OCI-M1 (cell line): ENCODE results near the gene STYXL1.
"Not testable (repeated sequence)": the region's sequence is repeated elsewhere in the genome, so short reads cannot be mapped to it uniquely, and the experiment has no call there.

Source experiments
- DNase-seq: peaks from one replicate; lab custom pipeline; 2025; lab: John Stamatoyannopoulos, UW

Gene STYXL1

GRCh38 chr7:76029682-76030081 lies 18.1 kb downstream of the STYXL1 start:
- DNase-seq: not testable (repeated sequence)

- peak; percentile 82 for DNase-seq
Measured at GRCh38 chr7:76023002-76023401, 24.8 kb downstream of the STYXL1 start.

- DNase-seq: no peak
Measured at GRCh38 chr7:76022026-76022780, 25.6 kb downstream of the STYXL1 start.

GRCh38 chr7:76020031-76020714 lies 27.6 kb downstream of the STYXL1 start:
- peak; percentile 84 for DNase-seq

GRCh38 chr7:76018520-76018919 lies 29.3 kb downstream of the STYXL1 start:
- not testable (repeated sequence) for DNase-seq

- no peak for DNase-seq
Measured at GRCh38 chr7:76016191-76016947, 31.4 kb downstream of the STYXL1 start.

- no peak for DNase-seq
Measured at GRCh38 chr7:76011442-76011861, 36.3 kb downstream of the STYXL1 start.

GRCh38 chr7:76009672-76010600 lies 37.9 kb downstream of the STYXL1 start:
- no peak for DNase-seq

- no peak for DNase-seq
Measured at GRCh38 chr7:76008156-76008687, 39.6 kb downstream of the STYXL1 start.

GRCh38 chr7:76005004-76005403 lies 42.8 kb downstream of the STYXL1 start:
- DNase-seq: not testable (repeated sequence)

GRCh38 chr7:76003351-76003750 lies 44.4 kb downstream of the STYXL1 start:
- no peak for DNase-seq

GRCh38 chr7:76002822-76003221 lies 45.0 kb downstream of the STYXL1 start:
- no peak for DNase-seq

- DNase-seq: no peak
Measured at GRCh38 chr7:76002139-76002538, 45.7 kb downstream of the STYXL1 start.

- no peak for DNase-seq
Measured at GRCh38 chr7:76000566-76000965, 47.2 kb downstream of the STYXL1 start.

- DNase-seq: no peak
Measured at GRCh38 chr7:75998038-75998437, 49.8 kb downstream of the STYXL1 start.

GRCh38 chr7:75996476-75996875 lies 51.3 kb downstream of the STYXL1 start:
- no peak for DNase-seq

- no peak for DNase-seq
Measured at GRCh38 chr7:75995996-75996395, 51.8 kb downstream of the STYXL1 start.

- DNase-seq: no peak
Measured at GRCh38 chr7:75995052-75995471, 52.7 kb downstream of the STYXL1 start.

- DNase-seq: peak; percentile 98
Measured at GRCh38 chr7:75994388-75995051, 53.3 kb downstream of the STYXL1 start, which contains the start of gene TMEM120A. TMEM120A (minus strand) TSS chr7:75994595; CDS start chr7:75994570, 25 bp downstream.

- peak; percentile 59 for DNase-seq
Measured at GRCh38 chr7:75993689-75994387, 54.0 kb downstream of the STYXL1 start.
